SKM-1 (cell line): ENCODE measurements around the gene KLHL17.

Experiments
- DNase-seq: peaks from one replicate; lab custom pipeline; 2025; ENCODE audit not compliant: unreplicated experiment; lab: John Stamatoyannopoulos, UW

Gene KLHL17

DNA sequence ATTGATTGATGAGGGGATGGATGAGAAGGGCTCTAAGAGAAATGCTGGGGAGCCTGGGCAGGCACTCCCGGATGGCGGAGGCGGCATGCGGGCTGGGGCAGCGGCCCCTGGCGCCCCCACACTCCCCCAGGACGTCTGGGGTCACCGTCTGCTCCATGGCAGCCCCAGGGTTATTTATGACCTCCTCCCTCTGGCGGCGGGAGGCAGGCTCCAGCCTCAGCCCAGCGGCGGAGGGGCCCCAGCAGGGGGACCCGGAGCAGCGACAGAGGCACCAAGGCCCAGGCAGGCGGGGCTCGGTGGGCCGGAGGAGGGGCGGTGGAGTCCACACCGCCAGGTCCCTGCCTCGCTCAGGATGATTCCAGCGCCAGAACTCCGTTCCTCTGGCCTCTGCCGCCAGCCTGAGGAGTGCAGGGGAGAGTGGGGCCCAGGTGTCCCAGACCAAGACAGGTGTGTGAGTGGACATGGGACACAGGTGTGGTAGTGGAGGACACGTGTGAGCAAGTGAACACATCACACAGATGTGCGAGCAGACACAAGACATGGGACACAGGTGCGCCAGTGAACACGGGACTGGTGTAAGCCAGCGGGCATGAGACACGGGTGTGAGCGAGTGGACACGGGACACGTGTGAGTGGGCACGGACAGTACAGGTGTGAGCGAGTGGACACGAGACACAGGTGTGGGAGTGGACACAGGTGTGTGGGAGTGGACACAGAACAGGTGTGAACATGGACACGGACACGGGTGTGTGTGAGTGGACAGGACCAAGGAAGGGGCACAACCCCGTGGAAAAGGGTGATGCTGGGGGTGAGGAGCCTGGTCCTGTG lies 39.2 kb upstream of the KLHL17 start:
- DNase-seq = no peak

GRCh38 chr1:923131-923990 lies 37.0 kb upstream of the KLHL17 start, which contains the start of gene SAMD11:
Gene SAMD11 (plus strand): TSS chr1:923923. CDS start chr1:924432, 509 bp downstream.
- no peak for DNase-seq

DNA sequence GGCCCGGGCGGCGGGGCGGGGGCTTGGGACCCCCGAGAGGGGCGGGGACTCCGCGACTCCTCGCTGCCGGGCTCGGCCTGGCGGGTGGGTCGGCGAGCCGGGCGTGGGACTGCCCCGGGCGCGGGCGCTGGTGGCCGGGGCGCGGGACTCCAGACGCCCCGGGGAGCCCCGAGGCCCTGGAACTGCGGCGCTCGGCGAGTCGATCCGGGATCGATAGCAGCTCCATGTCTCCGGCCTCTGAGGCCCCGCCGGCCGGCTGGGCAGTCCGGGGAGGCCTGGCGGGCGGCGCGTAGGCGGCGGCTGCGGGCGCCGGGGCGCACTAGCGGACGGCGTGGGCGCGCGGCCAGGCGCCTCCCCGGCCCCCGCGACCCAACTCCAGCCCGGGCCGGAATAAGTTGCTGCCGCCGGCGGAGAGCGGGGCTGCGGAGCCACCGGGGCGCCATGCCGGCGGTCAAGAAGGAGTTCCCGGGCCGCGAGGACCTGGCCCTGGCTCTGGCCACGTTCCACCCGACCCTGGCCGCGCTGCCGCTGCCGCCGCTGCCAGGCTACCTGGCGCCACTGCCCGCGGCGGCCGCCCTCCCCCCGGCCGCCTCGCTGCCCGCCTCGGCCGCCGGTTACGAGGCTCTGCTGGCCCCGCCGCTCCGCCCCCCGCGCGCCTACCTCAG lies 36.3 kb upstream of the KLHL17 start:
- no peak for DNase-seq

DNA sequence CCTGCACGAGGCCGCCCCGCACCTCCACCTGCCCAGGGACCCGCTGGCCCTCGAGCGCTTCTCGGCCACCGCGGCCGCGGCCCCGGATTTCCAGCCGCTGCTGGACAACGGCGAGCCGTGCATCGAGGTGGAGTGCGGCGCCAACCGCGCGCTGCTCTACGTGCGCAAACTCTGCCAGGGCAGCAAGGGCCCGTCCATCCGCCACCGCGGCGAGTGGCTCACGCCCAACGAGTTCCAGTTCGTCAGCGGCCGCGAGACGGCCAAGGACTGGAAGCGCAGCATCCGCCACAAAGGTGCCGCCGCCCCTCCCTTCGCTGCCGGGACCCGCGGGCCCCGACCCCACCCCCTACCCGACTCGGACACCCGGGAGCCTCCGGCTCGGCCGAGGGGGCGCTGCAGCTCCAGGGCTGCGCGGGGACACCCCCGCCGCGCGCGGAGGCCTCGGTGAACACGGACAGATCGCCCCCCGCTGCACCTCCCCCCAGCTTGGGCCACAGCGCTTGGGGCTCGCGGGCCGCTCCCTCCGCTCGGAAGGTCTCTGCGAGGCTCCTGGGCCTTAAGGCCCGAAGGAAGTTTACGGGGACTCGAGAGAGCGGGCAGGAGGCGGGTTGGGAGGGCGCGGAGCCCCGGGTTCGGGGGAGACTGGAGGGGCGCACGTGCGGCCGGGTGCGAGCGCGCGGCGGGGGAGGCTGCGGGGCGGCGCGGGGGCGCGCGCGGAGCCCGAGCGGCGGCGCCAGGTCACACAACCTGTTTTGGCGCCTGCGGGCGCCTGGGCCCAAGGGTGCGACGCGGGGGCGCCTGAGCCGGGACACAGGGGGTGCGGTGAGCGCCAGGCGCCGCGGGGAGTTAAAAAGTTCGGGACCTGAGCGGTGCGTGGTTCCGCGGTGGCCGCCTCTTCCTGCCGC lies 35.5 kb upstream of the KLHL17 start:
- no peak for DNase-seq

GRCh38 chr1:925561-926421 lies 34.6 kb upstream of the KLHL17 start:
- no peak for DNase-seq

GRCh38 chr1:927234-927633 lies 33.1 kb upstream of the KLHL17 start:
- DNase-seq = no peak

DNA sequence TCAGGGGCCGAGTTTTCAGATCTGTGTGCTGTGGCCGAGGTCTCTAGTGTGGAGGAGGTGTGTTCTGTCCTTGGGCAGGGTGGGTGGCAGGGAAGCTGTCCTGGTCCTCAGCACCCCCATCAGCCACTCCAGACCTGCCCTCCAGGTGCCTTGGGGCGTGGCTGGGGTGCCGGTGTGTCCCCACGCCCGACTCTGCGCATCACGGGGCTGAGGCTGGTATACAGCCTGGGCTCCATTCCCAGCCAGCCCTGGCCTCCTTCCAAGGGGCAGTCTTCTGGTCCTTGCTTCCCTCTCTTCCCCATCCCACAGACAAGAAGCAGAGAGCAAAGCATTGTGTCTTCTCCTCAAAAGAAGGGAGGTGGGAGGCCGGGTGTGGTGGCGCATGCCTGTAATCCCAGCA lies 32.6 kb upstream of the KLHL17 start:
- DNase-seq = no peak

- DNase-seq = no peak
Measured at GRCh38 chr1:928825-929661, 31.3 kb upstream of the KLHL17 start.

- DNase-seq = no peak
Measured at GRCh38 chr1:929712-930632, 30.4 kb upstream of the KLHL17 start.

DNA sequence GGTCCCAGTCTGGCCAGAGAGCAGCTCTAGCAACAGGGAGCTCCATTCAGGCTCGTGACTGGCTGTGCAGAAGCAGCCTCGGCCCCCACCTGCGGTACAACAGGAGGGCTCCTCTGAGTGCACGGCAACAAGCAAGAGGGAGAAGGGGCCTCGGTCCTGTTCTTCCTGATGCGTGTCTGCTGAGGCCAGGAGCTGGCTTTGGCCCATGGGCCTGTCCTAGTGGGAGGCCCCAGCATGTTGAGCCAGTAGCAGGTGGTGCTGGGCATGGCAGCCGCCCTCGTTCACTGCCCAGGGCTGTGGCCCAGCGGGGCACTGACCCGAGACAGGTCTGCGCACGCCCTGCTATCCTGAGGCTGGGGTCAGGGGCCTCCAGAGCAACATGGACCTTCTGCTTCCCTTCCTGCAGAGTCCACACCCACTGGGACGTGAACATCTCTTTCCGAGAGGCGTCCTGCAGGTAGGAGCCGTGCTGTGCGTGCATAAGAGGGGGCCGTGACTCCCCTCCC lies 29.7 kb upstream of the KLHL17 start:
- DNase-seq = no peak

GRCh38 chr1:931380-932172 lies 28.8 kb upstream of the KLHL17 start:
- DNase-seq = no peak

DNA sequence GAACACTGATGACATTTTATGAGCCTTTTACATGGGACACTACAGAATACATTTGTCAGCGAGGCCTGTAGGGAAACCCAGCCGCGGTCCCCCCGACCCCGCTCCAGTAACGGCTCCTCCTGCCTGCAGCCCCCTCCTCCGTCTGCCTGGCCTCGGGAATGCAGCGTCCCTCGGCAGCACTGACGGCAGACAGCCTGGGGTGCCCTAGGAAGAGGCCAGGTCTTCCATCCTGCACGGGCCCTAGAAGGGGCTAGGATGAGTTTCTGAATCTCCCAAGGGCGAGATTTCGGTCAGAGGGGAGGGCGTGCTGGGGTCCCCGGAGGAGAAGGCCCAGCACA lies 28.2 kb upstream of the KLHL17 start:
- no peak for DNase-seq

DNA sequence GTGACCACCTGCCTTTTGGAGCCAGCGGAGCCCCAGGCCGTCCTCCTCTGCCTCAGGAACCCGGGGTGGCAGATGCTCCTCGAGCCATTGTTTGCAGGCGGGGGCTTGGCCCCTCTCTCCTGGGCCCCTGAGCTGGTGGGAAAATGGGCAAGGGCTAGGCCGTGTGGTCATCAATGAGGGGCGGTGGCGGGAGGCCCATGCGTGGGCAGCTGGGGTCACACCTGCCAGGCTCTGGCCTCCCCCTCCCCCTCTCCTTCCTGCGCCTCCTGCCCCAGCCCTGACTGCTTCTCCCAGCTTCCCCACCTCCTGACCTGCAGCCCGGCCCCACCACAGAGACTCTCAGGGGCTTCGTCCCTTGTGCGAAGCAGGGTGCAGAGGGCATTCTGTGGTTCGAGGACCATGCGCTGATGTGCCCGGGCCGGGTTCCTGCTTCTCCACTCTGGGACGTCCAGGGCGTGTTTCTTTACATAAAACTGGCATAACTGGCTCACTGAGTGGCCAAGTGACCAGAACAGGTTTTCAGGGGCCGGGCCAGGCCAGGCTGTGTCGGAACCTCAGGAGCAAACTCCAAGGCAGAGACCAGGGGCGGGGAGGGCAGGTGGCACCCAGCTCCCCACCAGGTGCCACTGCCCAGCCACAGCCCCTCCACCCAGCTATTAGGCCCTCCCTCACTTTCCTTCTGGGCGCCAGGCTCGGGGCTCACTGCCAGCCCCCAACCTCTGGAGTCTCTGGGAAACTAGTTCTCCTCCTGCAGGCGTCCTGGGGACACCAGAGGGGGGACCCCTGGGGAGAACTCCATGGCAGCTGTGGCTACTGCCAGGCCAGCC lies 27.4 kb upstream of the KLHL17 start:
- DNase-seq = no peak

GRCh38 chr1:933603-933940 lies 26.8 kb upstream of the KLHL17 start:
- DNase-seq = no peak

- no peak for DNase-seq
Measured at GRCh38 chr1:934991-935750, 25.2 kb upstream of the KLHL17 start.
